K562 (cell line): Measurements from ENCODE around the gene RALGAPA2. TPM values are rescaled to one million over a fixed set of nuclear protein-coding genes. Genes with fewer than 3 reads are reported as not detected.

Experiments
- ATAC-seq: fragments of 200-7000 bp; cut with Tn5 transposase; 3 replicates; pipeline ENCODE4 v1.9.1; 2020; ENCODE audit warnings: moderate library complexity
- BruUV-seq: library from RNA; stranded (reverse); fragments of 400-500 nt; replicated peaks from 2 replicates; lab custom pipeline; 2021; lab: Mats Ljungman, UMichigan
- CTCF ChIA-PET: fragments of 300-600 bp; formaldehyde crosslinking; extraction: SDS; loops from one replicate; lab custom pipeline; 2021; ENCODE audit warnings: low intra/inter-chr PET ratio; lab: Yijun Ruan, JAX
- POLR2A ChIA-PET: fragments of 300-600, 350-650 bp; sonication (Branson Sonifier 250); formaldehyde crosslinking; extraction: SDS; loops from one replicate; lab custom pipeline; 2021; ENCODE audit warnings: antibody characterized with exemption, inconsistent platforms; lab: Yijun Ruan, JAX
- DNase-seq, 4 experiments: peaks; one replicate each; pipeline versions ENCODE4 v3.0.0 to v3.0.0-alpha.2; 2011 to 2018; ENCODE audit warnings: low spot score in 3 of 4, mixed read lengths in 3 of 4; ENCODE audit errors: extremely low read depth in 1 of 4
- FAIRE-seq: peaks from 2 replicates; lab custom pipeline; 2011; peaks lifted over from hg19 to GRCh38; lab: Jason Lieb, UNC
- H2AFZ ChIP-seq: 2 replicates; pipeline ENCODE4 v1.6.0; 2011; ENCODE audit warnings: low read depth, low read length, control low read depth, inconsistent platforms
- H3K27ac ChIP-seq: fragments of 200-600 bp; 3 replicates; pipeline ENCODE4 v1.8.0; 2011; ENCODE audit warnings: low read depth, mild to moderate bottlenecking, control low read depth, inconsistent platforms, low read length, moderate library complexity, mixed read lengths; ENCODE audit errors: extremely low read depth
- H3K27me3 ChIP-seq, 2 experiments: fragments of 300-600 bp in 1 of 2; 2 replicates in 1 of 2; 3 replicates in 1 of 2; pipeline versions ENCODE4 v1.6.0 to v1.8.0; 2011; ENCODE audit warnings: inconsistent platforms in 2 of 2, low read length in 2 of 2, mild to moderate bottlenecking in 1 of 2, mixed read lengths in 1 of 2, moderate library complexity in 1 of 2; ENCODE audit not compliant: control insufficient read depth in 2 of 2, insufficient read depth in 2 of 2
- H3K36me3 ChIP-seq: fragments of 300-600 bp; 3 replicates; pipeline ENCODE4 v1.8.0; 2011; ENCODE audit warnings: mild to moderate bottlenecking, low read length, inconsistent platforms; ENCODE audit not compliant: control insufficient read depth, insufficient read depth
- H3K4me1 ChIP-seq, 2 experiments: fragments of 200-600 bp in 1 of 2; replicated peaks in 1 of 2; 2 replicates in 1 of 2; 3 replicates in 1 of 2; pipeline versions ENCODE4 v1.5.1 to v1.8.0; 2011; ENCODE audit warnings: inconsistent platforms in 2 of 2, low read length in 2 of 2, mild to moderate bottlenecking in 1 of 2, mixed read lengths in 1 of 2, moderate library complexity in 1 of 2; ENCODE audit not compliant: control insufficient read depth in 2 of 2, insufficient read depth in 2 of 2
- H3K4me2 ChIP-seq: 2 replicates; pipeline ENCODE4 v1.6.1; 2011; ENCODE audit warnings: low read length, control low read depth, inconsistent platforms, mixed read lengths; ENCODE audit not compliant: insufficient read depth
- H3K4me3 ChIP-seq: fragments of 200-600 bp; sonication (generic), shearing (Covaris generic); 2 replicates; pipeline ENCODE4 v1.5.1; 2016; ENCODE audit warnings: control low read depth, inconsistent platforms
- H3K79me2 ChIP-seq: fragments of 200-600 bp; 3 replicates; pipeline ENCODE4 v1.8.0; 2011; ENCODE audit warnings: low read length, inconsistent platforms; ENCODE audit not compliant: control insufficient read depth, insufficient read depth
- H3K9ac ChIP-seq, 2 experiments: 2 replicates each; pipeline versions ENCODE4 v1.6.0 to v1.6.1; 2011; ENCODE audit warnings: low read depth in 2 of 2, low read length in 2 of 2, control low read depth in 1 of 2, inconsistent platforms in 1 of 2, mild to moderate bottlenecking in 1 of 2, mixed read lengths in 1 of 2; ENCODE audit not compliant: insufficient read depth in 1 of 2
- H3K9me1 ChIP-seq: one replicate; pipeline ENCODE4 v1.6.0; 2011; ENCODE audit warnings: inconsistent platforms, mild to moderate bottlenecking, low read length, moderate library complexity; ENCODE audit not compliant: control insufficient read depth, insufficient read depth
- H3K9me3 ChIP-seq: replicated peaks from 2 replicates; pipeline ENCODE4 v1.5.1; 2011; ENCODE audit warnings: low read depth, low read length, inconsistent platforms; ENCODE audit not compliant: control insufficient read depth, insufficient read depth
- H4K20me1 ChIP-seq: replicated peaks from 2 replicates; pipeline ENCODE4 v1.6.1; 2011; ENCODE audit warnings: low read length, inconsistent platforms, mixed read lengths; ENCODE audit not compliant: control insufficient read depth, insufficient read depth
- CXXC5 ChIP-seq: fragments of 250-450 bp; sonication (Bioruptor Pico); IDR thresholded peaks from 2 replicates; pipeline ENCODE4 v1.8.0; 2022; ENCODE audit warnings: inconsistent platforms, mild to moderate bottlenecking, moderate library complexity
- ELF2 ChIP-seq: fragments of 250-450 bp; sonication (Bioruptor Pico); IDR thresholded peaks from 2 replicates; pipeline ENCODE4 v1.5.0; 2021; ENCODE audit warnings: mild to moderate bottlenecking
- FOXJ2 ChIP-seq: fragments of 200-800 bp; sonication (Bioruptor generic); IDR thresholded peaks from 2 replicates; pipeline ENCODE4 v1.6.1; 2016; ENCODE audit warnings: missing genetic modification characterization, missing compliant biosample characterization
- FOXK1 ChIP-seq: sonication (generic); formaldehyde crosslinking; IDR thresholded peaks from 2 replicates; pipeline ENCODE4 v1.8.0; 2022; ENCODE audit warnings: missing genetic modification reagents, mild to moderate bottlenecking, borderline replicate concordance
- MAFK ChIP-seq: IDR thresholded peaks from 2 replicates; pipeline ENCODE4 v1.6.1; 2011; ENCODE audit warnings: low read length, improper control_type of control experiment
- MNT ChIP-seq, 2 experiments: fragments of 450-650 bp; conservative IDR thresholded peaks; 2 replicates each; pipeline ENCODE4 v1.6.1; 2017; ENCODE audit warnings: mild to moderate bottlenecking in 2 of 2, moderate library complexity in 2 of 2
- NFE2 ChIP-seq: IDR thresholded peaks from 2 replicates; pipeline ENCODE4 v1.6.1; 2014; ENCODE audit warnings: antibody characterized with exemption, low read depth
- PHF8 ChIP-seq: fragments of 200-600 bp; sonication (generic); IDR thresholded peaks from 2 replicates; pipeline ENCODE4 v1.6.1; 2012; ENCODE audit warnings: mixed run types, mild to moderate bottlenecking, inconsistent platforms, low read length, moderate library complexity, borderline replicate concordance
- RBFOX2 ChIP-seq: fragments of 200-400 bp; formaldehyde crosslinking; IDR thresholded peaks from 2 replicates; pipeline ENCODE4 v1.6.1; 2017; ENCODE audit warnings: low read depth, mild to moderate bottlenecking, low read length, moderate library complexity
- SMAD2 ChIP-seq: fragments of 150-350 bp; IDR thresholded peaks from 2 replicates; pipeline ENCODE4 v1.6.1; 2014; ENCODE audit warnings: low read depth, mild to moderate bottlenecking, low read length
- SREBF1 ChIP-seq: fragments of 150-350 bp; IDR thresholded peaks from 2 replicates; pipeline ENCODE4 v1.6.1; 2014; ENCODE audit warnings: antibody characterized with exemption, low read depth, low read length, borderline replicate concordance
- ZNF12 ChIP-seq: sonication (generic); formaldehyde crosslinking; IDR thresholded peaks from 2 replicates; pipeline ENCODE4 v1.4.0; 2020; ENCODE audit warnings: mild to moderate bottlenecking, missing genetic modification reagents
- ZNF75A ChIP-seq: fragments of 450-650 bp; formaldehyde crosslinking; IDR thresholded peaks from 2 replicates; pipeline ENCODE4 v1.4.0; 2020; ENCODE audit warnings: mild to moderate bottlenecking
- ZNF766 ChIP-seq: fragments of 200-800 bp; sonication (Bioruptor generic); conservative IDR thresholded peaks from 2 replicates; pipeline ENCODE4 v1.6.1; 2016; ENCODE audit warnings: missing genetic modification characterization, missing compliant biosample characterization
- WGBS: fragments of 100-300 bp; shearing (Covaris generic); methylation state at CpG from one replicate; pipeline ENCODE4 v1.1.6; 2016; ENCODE audit warnings: low coverage, mixed read lengths; ENCODE audit not compliant: insufficient coverage; ENCODE audit errors: missing lambda C conversion rate; 5-methylcytosine and 5-hydroxymethylcytosine counted together
- in situ Hi-C: fragments of 300-500 bp; cut with MboI; formaldehyde crosslinking; loops from 4 replicates; pipeline ENCODE4 v1.15.0; 2018; ENCODE audit warnings: inconsistent platforms, mixed read lengths
- intact Hi-C: fragments of 100-400 bp; cut with micrococcal nuclease; formaldehyde crosslinking; loops from 2 replicates; pipeline ENCODE4 v1.14.2; 2022
- polyA plus RNA-seq, 8 experiments: library from polyadenylated mRNA; depleted of rRNA in 4 of 8; stranded (reverse) in 5 of 8; unstranded in 3 of 8; fragments of >200 nt; fragmentation: Nextera tagmentation in 2 of 8; fragmentation: Illumina TruSeq in 1 of 8; extraction: Ambion mirVana in 2 of 8; extraction: Trizol in 1 of 8; gene quantifications; 2 replicates each; pipeline versions ENCODE4 v1.2.1 to v1.2.3, GENCODE V29; 2011 to 2014; ENCODE audit warnings: inconsistent platforms in 1 of 8, missing spikeins in 1 of 8
- total RNA-seq, 7 experiments: library from RNA; depleted of rRNA in 6 of 7; stranded (reverse); fragments of >200 nt in 6 of 7; fragmentation: Illumina TruSeq in 2 of 7; extraction: Trizol in 2 of 7; gene quantifications; 2 replicates each; pipeline versions ENCODE4 v1.2.1 to v1.2.3, GENCODE V29; 2011 to 2021; ENCODE audit warnings: low replicate concordance in 1 of 7

RALGAPA2 gene
- total and polyA plus RNA-seq, 9 of the 15 experiments (the other 6 are each of a cell fraction or from before 2014, with no cell fraction given), result 0.35 to 2.7 (median 1.4) TPM

DNA sequence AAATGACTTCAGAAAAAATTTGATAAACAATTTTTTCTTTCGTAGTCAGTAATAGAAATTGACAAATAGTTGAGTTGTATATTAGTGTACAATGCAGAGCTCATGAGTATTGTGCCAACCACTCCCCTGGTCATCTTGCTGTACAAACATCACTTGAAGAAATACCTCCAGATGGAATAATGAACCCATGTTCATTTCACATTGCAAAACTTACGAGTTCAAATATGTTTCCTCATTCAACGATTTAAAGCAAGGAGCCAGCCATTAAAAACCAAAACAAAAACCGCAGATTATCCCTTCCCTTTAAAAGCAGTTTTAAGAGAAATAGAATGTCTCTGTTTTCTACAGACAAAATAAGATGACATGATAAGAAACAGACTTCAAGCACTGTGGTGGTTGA lies 62.5 kb downstream of the RALGAPA2 start:
- CTCF ChIA-PET, result no interaction called here
- intact Hi-C loops, result no loop called here
- WGBS, result 3% methylated on average over 4 of the region's 4 CpGs
- H3K9me3 ChIP-seq, result no peaks in the 10 kb centered on the region
- H3K27me3 ChIP-seq, result peaks cover 0 to 5% of the 10 kb centered on the region in 2 experiments; a peak in 1 of 5 replicates
- H3K9me1 ChIP-seq, result no peaks in the 10 kb centered on the region
- H4K20me1 ChIP-seq, result no peaks in the 10 kb centered on the region; the same call in 1 of the 2 replicates
- no peak overlapping the region for H3K27ac ChIP-seq
- H3K4me3 ChIP-seq, result no peak overlapping the region
- DNase-seq (no peak), ATAC-seq (no peak), FAIRE-seq (no peak)
- in situ Hi-C loops, result no loop called here
- no TSS peak for BruUV-seq
- H3K36me3 ChIP-seq, result no peaks in the 10 kb centered on the region
- TF ChIP-seq SREBF1 (no peak), RBFOX2 (no peak), PHF8 (no peak), FOXJ2 (tag) (no peak), ZNF766 (no peak)
- H3K4me2 ChIP-seq, result no peak overlapping the region
- POLR2A ChIA-PET, result no interaction called here
- H3K9ac ChIP-seq, result no peak overlapping the region
- no peaks in the 10 kb centered on the region for H3K79me2 ChIP-seq
- H2AFZ ChIP-seq, result no peak overlapping the region
- no peaks in the 10 kb centered on the region for H3K4me1 ChIP-seq

DNA sequence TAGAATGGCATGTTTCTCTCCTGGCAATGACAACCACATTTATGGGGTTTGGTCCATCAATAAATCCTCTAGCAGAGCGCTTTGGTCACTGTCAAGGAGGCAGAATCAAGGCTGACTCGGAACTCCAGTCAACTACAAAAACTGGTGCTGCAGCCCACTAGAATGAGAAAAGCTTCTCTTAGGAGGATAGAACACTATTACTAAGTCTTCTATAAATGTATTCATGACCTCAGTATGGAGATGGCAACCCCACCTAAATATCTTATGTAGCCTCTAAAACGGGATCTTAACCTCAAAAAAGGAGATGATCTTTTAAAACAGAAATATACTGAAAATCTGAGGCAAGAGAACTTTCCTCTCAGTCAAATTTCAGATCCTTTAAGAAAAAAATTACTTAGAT lies 68.5 kb downstream of the RALGAPA2 start:
- Histone ChIP-seq H3K4me3 (no peak overlapping the region), H3K9ac (no peak overlapping the region), H3K36me3 (no peaks in the 10 kb centered on the region), H2AFZ (no peak overlapping the region), H3K27me3 (peaks cover 0 to 3% of the 10 kb centered on the region in 2 experiments; a peak in 1 of 5 replicates), H3K4me2 (no peak overlapping the region), H3K4me1 (no peaks in the 10 kb centered on the region), H3K27ac (no peak overlapping the region), H3K9me1 (no peaks in the 10 kb centered on the region), H3K79me2 (no peaks in the 10 kb centered on the region), H3K9me3 (no peaks in the 10 kb centered on the region), H4K20me1 (no peaks in the 10 kb centered on the region)
- CTCF ChIA-PET, result no interaction called here
- in situ Hi-C loops (no loop called here), intact Hi-C loops (no loop called here)
- WGBS, result 0% methylated on average over 1 of the region's 3 CpGs
- DNase-seq (no peak), FAIRE-seq (no peak), ATAC-seq (no peak)
- BruUV-seq, result no TSS peak
- TF ChIP-seq ELF2 (CRISPR knock-in tag), result no peak
- no peak for TF ChIP-seq MNT (conservative IDR thresholded peaks at IDR 0.05)
- TF ChIP-seq SMAD2, result no peak
- TF ChIP-seq FOXK1 (CRISPR knock-in tag), result no peak
- no peak for TF ChIP-seq CXXC5 (CRISPR knock-in tag)
- TF ChIP-seq ZNF75A (CRISPR knock-in tag), result no peak
- TF ChIP-seq ZNF12 (CRISPR knock-in tag), result no peak
- no peak for TF ChIP-seq MAFK
- no peak for TF ChIP-seq NFE2
- POLR2A ChIA-PET, result no interaction called here
